ENCODE measurements around the gene TNFSF18.
"Not testable (repeated sequence)": the region's sequence is repeated elsewhere in the genome, so short reads cannot be mapped to it uniquely, and the experiment has no call there.

The TNFSF18 gene

GRCh38 chr1:173050865-173051264 is at the start of gene TNFSF18:
Gene TNFSF18 (minus strand): TSS chr1:173050941. CDS start chr1:173050896, 45 bp downstream.
- DNase-seq (ENCODE audit: low spot score): no peak

- no peak for DNase-seq (ENCODE audit: low spot score)
Measured at GRCh38 chr1:173099166-173099565, 48.4 kb upstream of the TNFSF18 start.

- no peak for DNase-seq (ENCODE audit: low spot score)
Measured at GRCh38 chr1:173098117-173098516, 47.4 kb upstream of the TNFSF18 start.

GRCh38 chr1:173097001-173097400 is 46.3 kb upstream of the TNFSF18 start:
- DNase-seq (ENCODE audit: low spot score): no peak

GRCh38 chr1:173095632-173096031 is 44.9 kb upstream of the TNFSF18 start:
- no peak for DNase-seq (ENCODE audit: low spot score)

GRCh38 chr1:173094541-173094940 is 43.8 kb upstream of the TNFSF18 start:
- DNase-seq (ENCODE audit: low spot score): no peak

- no peak for DNase-seq (ENCODE audit: low spot score)
Measured at GRCh38 chr1:173093691-173094445, 43.1 kb upstream of the TNFSF18 start.

- DNase-seq (ENCODE audit: low spot score): no peak
Measured at GRCh38 chr1:173084292-173084691, 33.6 kb upstream of the TNFSF18 start.

GRCh38 chr1:173082913-173083312 is 32.2 kb upstream of the TNFSF18 start:
- no peak for DNase-seq (ENCODE audit: low spot score)

- not testable (repeated sequence) for DNase-seq (ENCODE audit: low spot score)
Measured at GRCh38 chr1:173074217-173074616, 23.5 kb upstream of the TNFSF18 start.

- no peak for DNase-seq (ENCODE audit: low spot score)
Measured at GRCh38 chr1:173064011-173064410, 13.3 kb upstream of the TNFSF18 start.

GRCh38 chr1:173063171-173063570 is 12.4 kb upstream of the TNFSF18 start:
- DNase-seq (ENCODE audit: low spot score): no peak

- no peak for DNase-seq (ENCODE audit: low spot score)
Measured at GRCh38 chr1:173062150-173062938, 11.6 kb upstream of the TNFSF18 start.

- no peak for DNase-seq (ENCODE audit: low spot score)
Measured at GRCh38 chr1:173058556-173058955, 7.8 kb upstream of the TNFSF18 start.

- DNase-seq (ENCODE audit: low spot score): no peak
Measured at GRCh38 chr1:173057984-173058383, 7.2 kb upstream of the TNFSF18 start.

GRCh38 chr1:173056365-173056764 is 5.6 kb upstream of the TNFSF18 start:
- no peak for DNase-seq (ENCODE audit: low spot score)

- DNase-seq (ENCODE audit: low spot score): no peak
Measured at GRCh38 chr1:173052681-173053196, 2.0 kb upstream of the TNFSF18 start.

GRCh38 chr1:173049322-173049633 is 1.5 kb downstream of the TNFSF18 start:
- DNase-seq (ENCODE audit: low spot score): no peak

- no peak for DNase-seq (ENCODE audit: low spot score)
Measured at GRCh38 chr1:173048621-173049321, 2.0 kb downstream of the TNFSF18 start.

GRCh38 chr1:173044656-173045055 is 6.1 kb downstream of the TNFSF18 start:
- DNase-seq (ENCODE audit: low spot score): no peak

GRCh38 chr1:173043253-173043652 is 7.5 kb downstream of the TNFSF18 start:
- DNase-seq (ENCODE audit: low spot score): no peak

GRCh38 chr1:173042806-173043205 is 7.9 kb downstream of the TNFSF18 start:
- no peak for DNase-seq (ENCODE audit: low spot score)

- DNase-seq (ENCODE audit: low spot score): no peak
Measured at GRCh38 chr1:173039626-173040025, 11.1 kb downstream of the TNFSF18 start.
